HG03135 (cell line): ENCODE data around the gene UBE2D2.
A peak's percentile ranks its signal among the peaks of the same experiment; 100 is the strongest.
"Not testable (repeated sequence)": the region's sequence is repeated elsewhere in the genome, so short reads cannot be mapped to it uniquely, and the experiment has no call there.

Source experiments
- ATAC-seq: cut with Tn5 transposase; IDR thresholded peaks from one replicate; pipeline ENCODE4 v1.9.1; 2021; ENCODE audit warnings: mild to moderate bottlenecking, moderate library complexity; ENCODE audit not compliant: unreplicated experiment

Gene UBE2D2

GRCh38 chr5:139546593-139546992 lies 14.5 kb upstream of the UBE2D2 start:
- ATAC-seq: not testable (repeated sequence)

DNA sequence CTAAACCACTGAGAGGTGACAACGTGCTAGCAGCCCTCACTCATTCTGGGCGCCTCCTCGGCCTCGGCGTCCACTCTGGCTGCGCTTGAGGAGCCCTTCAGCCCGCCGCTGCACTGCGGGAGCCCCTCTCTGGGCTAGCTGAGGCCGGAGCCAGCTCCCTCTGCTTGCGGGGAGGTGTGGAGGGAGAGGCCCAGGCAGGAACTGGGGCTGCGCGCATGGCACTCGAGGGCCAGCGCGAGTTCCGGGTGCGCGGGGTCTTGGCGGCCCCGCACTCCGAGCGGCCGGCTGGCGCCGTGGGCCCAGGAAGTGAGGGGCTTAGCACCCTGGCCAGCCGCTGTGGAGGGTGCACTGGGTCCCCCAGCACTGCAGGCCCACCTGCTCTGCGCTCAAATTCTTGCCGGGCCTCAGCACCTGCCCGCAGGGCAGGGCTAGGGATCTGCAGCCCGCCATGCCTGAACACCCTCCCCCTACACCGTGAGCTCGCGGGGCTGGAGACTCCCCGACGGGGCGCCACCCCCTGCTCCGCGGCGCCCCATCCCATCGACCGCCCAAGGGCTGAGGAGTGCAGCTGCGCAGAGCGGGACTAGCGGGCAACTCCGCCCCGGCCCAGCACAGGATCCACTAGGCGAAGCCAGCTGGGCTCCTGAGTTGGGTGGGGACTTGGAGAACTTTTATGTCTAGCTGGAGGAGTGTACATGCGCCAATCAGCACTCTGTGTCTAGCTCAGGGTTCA lies 11.8 kb upstream of the UBE2D2 start:
- no peak for ATAC-seq

DNA sequence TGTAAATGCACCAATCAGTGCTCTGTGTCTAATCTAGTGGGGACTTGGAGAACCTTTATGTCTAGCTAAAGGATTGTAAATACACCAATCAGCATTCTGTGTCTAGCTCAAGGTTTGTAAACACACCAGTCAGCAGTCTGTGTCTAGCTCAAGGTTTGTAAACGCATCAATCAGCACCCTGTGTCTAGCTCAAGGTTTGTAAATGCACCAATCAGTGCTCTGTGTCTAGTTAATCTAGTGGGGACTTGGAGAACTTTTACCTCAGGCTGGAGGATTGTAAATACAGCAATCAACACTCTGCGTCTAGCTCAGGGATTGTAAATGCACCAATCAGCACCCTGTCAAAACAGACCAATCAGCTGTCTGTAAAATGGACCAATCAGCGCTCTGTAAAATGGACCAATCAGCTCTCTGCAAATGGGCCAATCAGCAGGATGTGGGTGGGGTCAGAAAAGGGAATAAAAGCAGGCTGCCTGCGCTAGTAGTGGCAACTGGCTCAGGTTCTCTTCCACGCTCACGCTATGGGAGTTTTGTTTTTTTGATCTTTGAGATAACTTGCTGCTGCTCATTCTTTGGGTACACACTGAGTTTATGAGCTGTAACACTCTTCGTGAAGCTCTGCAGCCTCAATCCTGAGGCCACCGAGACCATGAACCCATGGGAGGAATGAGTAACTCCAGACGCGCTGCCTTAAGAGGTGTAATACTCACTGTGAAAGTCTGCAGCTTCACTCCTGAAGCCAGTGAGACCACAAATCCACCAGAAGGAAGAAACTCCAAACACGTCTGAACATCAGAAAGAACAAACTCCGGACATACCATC lies 10.9 kb upstream of the UBE2D2 start:
- ATAC-seq: not testable (repeated sequence)

- ATAC-seq: no peak
These were observed 9.8 kb upstream of the UBE2D2 start for GRCh38 chr5:139551191-139551889.

- no peak for ATAC-seq
These were observed 8.1 kb upstream of the UBE2D2 start for GRCh38 chr5:139552893-139553575.

- no peak for ATAC-seq
These were observed 6.9 kb upstream of the UBE2D2 start for GRCh38 chr5:139554264-139554663.

- no peak for ATAC-seq
These were observed 3.3 kb upstream of the UBE2D2 start for GRCh38 chr5:139557811-139558210.

- ATAC-seq: peak; percentile 26
These were observed 714 bp downstream of the UBE2D2 start for GRCh38 chr5:139561655-139562451.

DNA sequence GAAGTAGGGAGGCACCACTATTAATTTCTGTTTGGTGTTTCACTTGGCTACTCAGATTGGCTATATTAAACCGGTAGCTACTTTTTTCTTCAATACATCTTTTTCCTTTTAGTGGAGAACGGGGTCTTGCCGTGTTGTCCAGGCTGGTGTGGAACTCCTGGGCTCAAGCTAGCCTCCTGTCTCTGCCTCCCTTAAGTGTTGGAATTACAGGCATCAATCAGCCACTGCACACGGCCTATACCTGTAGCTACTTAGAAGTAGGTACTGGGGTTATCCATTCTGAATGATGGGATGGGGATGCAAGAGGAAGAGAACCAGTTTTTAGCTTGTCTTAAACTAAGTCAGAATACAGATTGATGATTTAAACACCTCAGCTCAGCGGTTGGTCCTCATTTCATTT lies 1.7 kb downstream of the UBE2D2 start:
- no peak for ATAC-seq

DNA sequence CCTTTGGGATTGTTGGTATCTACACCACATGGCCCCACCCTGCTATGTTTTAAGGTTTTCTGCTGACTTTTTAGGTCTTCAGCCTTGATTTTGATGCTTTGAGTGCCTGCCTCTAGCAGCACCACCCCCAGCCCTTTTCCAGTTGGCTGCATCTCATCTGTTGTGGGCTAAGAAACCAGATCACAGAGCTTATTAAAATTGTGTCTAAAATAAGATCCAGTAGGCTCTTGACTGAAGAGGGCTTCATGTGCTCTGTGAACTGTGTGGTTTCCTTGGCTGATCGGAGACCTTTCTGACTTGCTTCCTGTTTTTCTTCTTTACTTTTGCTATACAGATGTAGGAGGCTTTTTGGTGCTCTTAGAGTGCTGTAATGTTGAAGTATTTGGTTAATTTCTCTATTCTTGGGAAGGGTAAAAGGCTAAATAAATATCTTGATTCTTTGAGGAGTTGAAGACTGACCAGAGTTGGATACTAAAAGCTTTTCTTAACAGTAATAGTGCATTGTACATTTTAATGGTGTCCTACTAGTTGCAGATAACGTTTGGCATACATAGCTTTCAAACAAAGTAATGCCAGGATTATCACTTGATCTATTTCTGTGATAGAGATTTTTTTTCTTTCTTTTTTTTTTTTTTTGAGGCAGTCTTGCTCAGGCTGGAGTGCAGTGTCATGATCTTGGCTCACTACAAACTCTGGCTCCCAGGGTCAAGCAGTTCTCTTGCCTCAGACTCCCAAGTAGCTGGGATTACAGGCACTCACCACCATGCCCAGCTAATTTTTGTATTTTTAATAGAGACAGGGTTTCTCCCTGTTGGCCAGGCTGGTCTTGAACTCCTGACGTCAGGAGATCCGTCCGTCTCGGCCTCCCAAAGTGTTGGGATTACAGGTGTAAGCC lies 4.5 kb downstream of the UBE2D2 start:
- peak; percentile 32 for ATAC-seq

DNA sequence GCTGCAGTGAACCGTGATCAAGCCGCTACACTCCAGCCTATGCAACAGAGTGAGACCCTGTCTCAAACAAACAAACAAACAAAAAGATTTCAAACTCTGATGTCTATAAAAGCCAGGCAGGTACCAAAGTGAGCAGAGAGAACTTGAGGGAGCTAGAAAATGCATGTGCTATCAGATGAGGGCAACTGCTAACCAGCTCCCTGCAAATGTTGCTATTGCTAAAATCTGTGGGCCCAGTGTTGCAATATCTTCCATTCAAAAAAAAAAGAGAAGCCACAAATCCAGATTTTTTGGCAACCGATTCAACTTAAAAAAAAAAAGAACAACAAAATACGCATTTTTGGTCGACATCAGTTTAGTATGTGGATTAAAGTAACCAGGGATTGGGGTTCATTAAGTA lies 5.5 kb downstream of the UBE2D2 start:
- ATAC-seq: no peak

- ATAC-seq: no peak
These were observed 8.3 kb downstream of the UBE2D2 start for GRCh38 chr5:139569270-139569955.

- no peak for ATAC-seq
These were observed 10.4 kb downstream of the UBE2D2 start for GRCh38 chr5:139571543-139571942.

GRCh38 chr5:139571966-139572365 lies 10.8 kb downstream of the UBE2D2 start:
- no peak for ATAC-seq

- ATAC-seq: no peak
These were observed 13.6 kb downstream of the UBE2D2 start for GRCh38 chr5:139574641-139575312.

- no peak for ATAC-seq
These were observed 14.1 kb downstream of the UBE2D2 start for GRCh38 chr5:139575313-139575646.

- ATAC-seq: no peak
These were observed 14.6 kb downstream of the UBE2D2 start for GRCh38 chr5:139575751-139576150.

- no peak for ATAC-seq
These were observed 16.7 kb downstream of the UBE2D2 start for GRCh38 chr5:139577689-139578290.
